Peyer's patch (tissue), 4 donors: ENCODE measurements around the gene POLD1.

Experiments
- POLR2A ChIP-seq, 2 donors: fragments of 450-650 bp; IDR thresholded peaks; one replicate each; pipeline ENCODE4 v1.5.1; 2017; ENCODE audit warnings: antibody characterized with exemption in 2 of 2, mild to moderate bottlenecking in 2 of 2, moderate library complexity in 2 of 2
- TF ChIP-seq, protein P1 (sequence below), 6 experiments: fragments of 450-650 bp in 4 of 6; fragments of 200-600 bp in 2 of 6; sonication (generic) in 1 of 6; IDR thresholded peaks; one replicate each; pipeline ENCODE4 v1.5.1; 2017 to 2019; ENCODE audit warnings: antibody characterized with exemption in 6 of 6, mild to moderate bottlenecking in 3 of 6, moderate library complexity in 1 of 6

DNA sequence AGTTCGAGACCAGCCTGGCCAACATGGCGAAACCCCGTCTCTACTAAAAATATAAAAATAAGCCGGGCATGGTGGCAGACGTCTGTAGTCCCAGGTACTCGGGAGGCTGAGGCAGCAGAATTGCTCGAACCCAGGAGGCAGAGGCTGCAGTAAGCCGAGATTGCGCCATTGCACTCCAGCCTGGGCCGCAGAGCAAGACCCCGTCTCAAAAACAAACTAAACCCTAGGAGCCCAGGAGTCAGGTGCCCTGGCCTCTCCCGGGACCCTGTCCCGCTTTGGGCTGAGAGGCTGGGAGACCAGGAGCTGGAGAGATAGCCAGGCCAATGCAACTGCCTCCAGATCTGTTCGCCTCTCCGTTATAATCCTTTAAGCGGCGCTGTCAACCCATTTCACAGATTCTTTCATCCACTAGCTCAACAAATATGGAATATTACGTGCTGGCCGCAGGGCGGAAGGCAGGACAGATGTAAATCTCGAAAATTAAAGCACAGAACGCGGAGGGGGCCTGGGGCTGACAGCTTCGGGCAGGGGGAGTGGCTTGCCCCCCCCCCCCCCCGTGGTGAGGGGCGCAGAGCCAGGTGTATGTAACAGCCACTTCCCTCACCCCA is 43.3 kb downstream of the POLD1 start:
- TF ChIP-seq, protein P1, sequence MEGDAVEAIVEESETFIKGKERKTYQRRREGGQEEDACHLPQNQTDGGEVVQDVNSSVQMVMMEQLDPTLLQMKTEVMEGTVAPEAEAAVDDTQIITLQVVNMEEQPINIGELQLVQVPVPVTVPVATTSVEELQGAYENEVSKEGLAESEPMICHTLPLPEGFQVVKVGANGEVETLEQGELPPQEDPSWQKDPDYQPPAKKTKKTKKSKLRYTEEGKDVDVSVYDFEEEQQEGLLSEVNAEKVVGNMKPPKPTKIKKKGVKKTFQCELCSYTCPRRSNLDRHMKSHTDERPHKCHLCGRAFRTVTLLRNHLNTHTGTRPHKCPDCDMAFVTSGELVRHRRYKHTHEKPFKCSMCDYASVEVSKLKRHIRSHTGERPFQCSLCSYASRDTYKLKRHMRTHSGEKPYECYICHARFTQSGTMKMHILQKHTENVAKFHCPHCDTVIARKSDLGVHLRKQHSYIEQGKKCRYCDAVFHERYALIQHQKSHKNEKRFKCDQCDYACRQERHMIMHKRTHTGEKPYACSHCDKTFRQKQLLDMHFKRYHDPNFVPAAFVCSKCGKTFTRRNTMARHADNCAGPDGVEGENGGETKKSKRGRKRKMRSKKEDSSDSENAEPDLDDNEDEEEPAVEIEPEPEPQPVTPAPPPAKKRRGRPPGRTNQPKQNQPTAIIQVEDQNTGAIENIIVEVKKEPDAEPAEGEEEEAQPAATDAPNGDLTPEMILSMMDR (IDR thresholded peaks at IDR 0.05) = no peak
- TF ChIP-seq POLR2A (IDR thresholded peaks at IDR 0.05) = no peak
